ENCODE measurements around the gene SLC50A1.

DNA sequence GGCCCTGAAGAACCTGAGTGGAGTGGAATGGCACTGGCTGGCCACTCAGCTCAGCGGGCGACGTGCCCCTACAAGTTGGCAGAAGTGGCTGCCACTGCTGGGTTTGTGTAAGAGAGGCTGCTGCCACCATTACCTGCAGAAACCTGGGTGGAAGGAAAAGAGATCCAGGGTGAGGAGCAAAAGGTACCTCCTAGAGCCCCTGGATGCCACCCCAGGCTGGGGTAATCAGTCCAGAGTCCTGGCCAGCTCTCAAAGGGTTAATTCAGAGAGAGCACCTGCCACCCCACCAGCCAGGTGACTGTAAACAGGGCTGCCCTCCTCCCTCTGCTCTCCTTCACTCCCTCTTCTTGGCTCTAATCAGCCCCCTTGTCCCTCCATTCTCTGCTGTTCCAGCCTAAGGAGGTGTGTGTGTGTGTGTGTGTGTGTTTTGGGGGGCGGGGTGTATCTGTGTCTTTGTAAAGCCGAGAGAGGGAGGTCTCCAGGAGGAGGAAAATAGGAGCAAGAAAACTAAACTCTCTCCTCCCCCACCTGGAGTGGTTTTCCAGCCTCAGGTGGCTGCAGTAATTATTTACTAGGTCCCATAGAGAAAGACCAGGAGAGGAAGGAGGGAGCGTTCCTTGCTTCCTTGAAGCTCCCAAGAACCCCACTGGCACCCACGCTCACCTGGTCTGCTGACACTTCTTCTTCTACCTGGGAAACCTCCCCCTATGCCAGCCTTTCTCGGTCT is 50.6 kb downstream of the SLC50A1 start:
- TF ChIP-seq, protein P1, sequence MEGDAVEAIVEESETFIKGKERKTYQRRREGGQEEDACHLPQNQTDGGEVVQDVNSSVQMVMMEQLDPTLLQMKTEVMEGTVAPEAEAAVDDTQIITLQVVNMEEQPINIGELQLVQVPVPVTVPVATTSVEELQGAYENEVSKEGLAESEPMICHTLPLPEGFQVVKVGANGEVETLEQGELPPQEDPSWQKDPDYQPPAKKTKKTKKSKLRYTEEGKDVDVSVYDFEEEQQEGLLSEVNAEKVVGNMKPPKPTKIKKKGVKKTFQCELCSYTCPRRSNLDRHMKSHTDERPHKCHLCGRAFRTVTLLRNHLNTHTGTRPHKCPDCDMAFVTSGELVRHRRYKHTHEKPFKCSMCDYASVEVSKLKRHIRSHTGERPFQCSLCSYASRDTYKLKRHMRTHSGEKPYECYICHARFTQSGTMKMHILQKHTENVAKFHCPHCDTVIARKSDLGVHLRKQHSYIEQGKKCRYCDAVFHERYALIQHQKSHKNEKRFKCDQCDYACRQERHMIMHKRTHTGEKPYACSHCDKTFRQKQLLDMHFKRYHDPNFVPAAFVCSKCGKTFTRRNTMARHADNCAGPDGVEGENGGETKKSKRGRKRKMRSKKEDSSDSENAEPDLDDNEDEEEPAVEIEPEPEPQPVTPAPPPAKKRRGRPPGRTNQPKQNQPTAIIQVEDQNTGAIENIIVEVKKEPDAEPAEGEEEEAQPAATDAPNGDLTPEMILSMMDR (IDR thresholded peaks at IDR 0.05; ENCODE audit: low read depth, low read length), result no peak
- no peak for TF ChIP-seq POLR2A (IDR thresholded peaks at IDR 0.05; ENCODE audit: extremely low read depth, insufficient read length)

All from NB4 (cell line).